HEK293 (cell line): ENCODE measurements around the gene IDH3B.
A peak's percentile ranks its signal among the peaks of the same experiment; 100 is the strongest.

ENCODE experiments used
- CTCF ChIA-PET: fragments of 350-600 bp; formaldehyde crosslinking; extraction: SDS; loops from one replicate; lab custom pipeline; 2021; ENCODE audit warnings: antibody characterized with exemption; lab: Yijun Ruan, JAX
- POLR2A ChIA-PET: fragments of 300-600 bp; formaldehyde crosslinking; extraction: SDS; loops from one replicate; lab custom pipeline; 2020; ENCODE audit warnings: antibody characterized with exemption, inconsistent platforms; lab: Yijun Ruan, JAX
- H3K27ac ChIP-seq: fragments of 200-500 bp; sonication (Bioruptor generic); 2 replicates; pipeline ENCODE4 v1.5.1; 2014; ENCODE audit warnings: low read depth, low read length, control low read depth, inconsistent platforms; ENCODE audit errors: extremely low read depth
- H3K36me3 ChIP-seq, 2 experiments: fragments of 200-500 bp in 1 of 2; sonication (Bioruptor generic) in 1 of 2; 1 replicate in 1 of 2; 2 replicates in 1 of 2; pipeline ENCODE4 v1.5.1; 2014 to 2017; ENCODE audit warnings: inconsistent platforms in 2 of 2, low read length in 2 of 2; ENCODE audit not compliant: control insufficient read depth in 2 of 2, insufficient read depth in 1 of 2
- H3K4me1 ChIP-seq: fragments of 200-500 bp; sonication (Bioruptor generic); 2 replicates; pipeline ENCODE4 v1.5.1; 2014; ENCODE audit warnings: mild to moderate bottlenecking, low read length, inconsistent platforms; ENCODE audit not compliant: control insufficient read depth, insufficient read depth
- H3K4me3 ChIP-seq: 2 replicates; pipeline ENCODE4 v1.5.1; 2011; ENCODE audit warnings: low read depth, mild to moderate bottlenecking, control low read depth, low read length, moderate library complexity
- H3K9me3 ChIP-seq: fragments of 200-500 bp; sonication (Bioruptor generic); 2 replicates; pipeline ENCODE4 v1.5.1; 2014; ENCODE audit warnings: low read depth, low read length, inconsistent platforms; ENCODE audit not compliant: control insufficient read depth, insufficient read depth
- CTCF ChIP-seq: fragments of 450-650 bp; formaldehyde crosslinking; IDR thresholded peaks from 2 replicates; pipeline ENCODE4 v1.5.1; 2016; ENCODE audit warnings: missing biosample characterization, missing genetic modification characterization
- GLIS1 ChIP-seq: fragments of 450-650 bp; formaldehyde crosslinking; IDR thresholded peaks from 2 replicates; pipeline ENCODE4 v1.5.1; 2016; ENCODE audit warnings: missing biosample characterization, missing genetic modification characterization
- GLIS2 ChIP-seq: fragments of 450-650 bp; formaldehyde crosslinking; IDR thresholded peaks from 2 replicates; pipeline ENCODE4 v1.5.1; 2016; ENCODE audit warnings: missing biosample characterization, missing genetic modification characterization
- PRDM1 ChIP-seq: fragments of 450-650 bp; formaldehyde crosslinking; IDR thresholded peaks from 2 replicates; pipeline ENCODE4; 2016; ENCODE audit warnings: missing biosample characterization, missing genetic modification characterization
- REPIN1 ChIP-seq: fragments of 450-650 bp; formaldehyde crosslinking; IDR thresholded peaks from 2 replicates; pipeline ENCODE4 v1.5.1; 2017; ENCODE audit warnings: missing biosample characterization, missing genetic modification characterization, low read depth
- SP2 ChIP-seq: fragments of 450-650 bp; formaldehyde crosslinking; IDR thresholded peaks from 2 replicates; pipeline ENCODE4 v1.5.1; 2016; ENCODE audit warnings: missing biosample characterization, missing genetic modification characterization
- ZNF112 ChIP-seq: fragments of 450-650 bp; formaldehyde crosslinking; IDR thresholded peaks from 2 replicates; pipeline ENCODE4 v1.5.0; 2017; ENCODE audit warnings: missing biosample characterization, missing genetic modification characterization
- ZNF202 ChIP-seq: fragments of 450-650 bp; formaldehyde crosslinking; IDR thresholded peaks from 2 replicates; pipeline ENCODE4 v1.5.1; 2016; ENCODE audit warnings: missing biosample characterization, missing genetic modification characterization, borderline replicate concordance
- ZNF292 ChIP-seq: fragments of 450-650 bp; formaldehyde crosslinking; IDR thresholded peaks from 2 replicates; pipeline ENCODE4 v1.5.1; 2016; ENCODE audit warnings: low read depth, missing biosample characterization, missing genetic modification characterization, borderline replicate concordance
- ZNF341 ChIP-seq: fragments of 450-650 bp; formaldehyde crosslinking; IDR thresholded peaks from 2 replicates; pipeline ENCODE4; 2016; ENCODE audit warnings: low read depth, missing biosample characterization, missing genetic modification characterization
- ZNF398 ChIP-seq: fragments of 450-650 bp; formaldehyde crosslinking; IDR thresholded peaks from 2 replicates; pipeline ENCODE4 v1.5.1; 2017; ENCODE audit warnings: missing biosample characterization, missing genetic modification characterization
- ZNF600 ChIP-seq: fragments of 450-650 bp; formaldehyde crosslinking; IDR thresholded peaks from 2 replicates; pipeline ENCODE4 v1.5.1; 2016; ENCODE audit warnings: missing biosample characterization, missing genetic modification characterization

The IDH3B gene

GRCh38 chr20:2693286-2694007 lies 29.4 kb upstream of the IDH3B start (continued):
- peak; percentile 83 for TF ChIP-seq ZNF398 (tag by site-specific recombination)
- peak; percentile 71 for TF ChIP-seq SP2 (tag by site-specific recombination)
- no peak for TF ChIP-seq ZNF292

- peak overlapping the region; percentile 31; the same call in 1 of the 2 replicates for H3K27ac ChIP-seq
- POLR2A ChIA-PET = interaction anchor here (0.5 to 2.2 kb wide), 3 partner anchors 11 to 41 kb away, joined by 3 to 10 read pairs (median 3); partner anchors contain the start of gene NOP56
- CTCF ChIA-PET = no interaction called here
- peaks cover 0 to 4% of the 10 kb centered on the region in 2 experiments; a peak in 1 of 3 replicates for H3K36me3 ChIP-seq
- H3K4me1 ChIP-seq = peaks cover 15% of the 10 kb centered on the region
- H3K9me3 ChIP-seq = no peaks in the 10 kb centered on the region
- peak overlapping the region; percentile 40 for H3K4me3 ChIP-seq
- no peak for TF ChIP-seq CTCF (tag by site-specific recombination)
- no peak for TF ChIP-seq ZNF341
- TF ChIP-seq GLIS1 = no peak
Measured at GRCh38 chr20:2692886-2693285, 28.9 kb upstream of the IDH3B start.

- Histone ChIP-seq H3K27ac (peak within 1 kb of the TSS; percentile 60; the same call in 1 of the 2 replicates), H3K4me1 (peaks cover 15% of the 10 kb centered on the region), H3K9me3 (no peaks in the 10 kb centered on the region), H3K4me3 (peak within 1 kb of the TSS; percentile 40), H3K36me3 (peaks cover 0 to 4% of the 10 kb centered on the region in 2 experiments; a peak in 1 of 3 replicates)
- ChIA-PET CTCF (interaction anchor here (0.6 to 1.0 kb wide), 3 partner anchors 20 to 221 kb away, joined by 3 to 4 read pairs (median 3); no protein-coding TSS in a partner anchor), POLR2A (interaction anchor here (1.5 kb wide), 1 partner anchor 41 kb away, joined by 3 read pairs; no protein-coding TSS in a partner anchor)
- TF ChIP-seq PRDM1 (tag by site-specific recombination) (0 out of 2 replicates have a peak, but pooled peaks have one; percentile 23), ZNF112 (tag by site-specific recombination) (no peak), ZNF202 (0 out of 2 replicates have a peak, but pooled peaks have one; percentile 15)
Measured at GRCh38 chr20:2692036-2692885, 28.2 kb upstream of the IDH3B start, which contains the start of gene EBF4. Gene EBF4, plus strand, starts transcription at chr20:2692780. Its CDS starts 866 bp downstream, at chr20:2693646.

- ChIA-PET CTCF (interaction anchor here (0.6 to 1.0 kb wide), 3 partner anchors 20 to 221 kb away, joined by 3 to 4 read pairs (median 3); no protein-coding TSS in a partner anchor), POLR2A (interaction anchor here (1.5 kb wide), 1 partner anchor 40 kb away, joined by 3 read pairs; no protein-coding TSS in a partner anchor)
- Histone ChIP-seq H3K27ac (no peak overlapping the region), H3K9me3 (no peaks in the 10 kb centered on the region), H3K4me3 (no peak overlapping the region), H3K36me3 (peaks cover 0 to 4% of the 10 kb centered on the region in 2 experiments; a peak in 1 of 3 replicates), H3K4me1 (peaks cover 15% of the 10 kb centered on the region)
- TF ChIP-seq ZNF600 (peak; percentile 51), GLIS2 (tag by site-specific recombination) (peak; percentile 41), REPIN1 (tag by site-specific recombination) (no peak)
Measured at GRCh38 chr20:2691663-2692035, 27.6 kb upstream of the IDH3B start.
